ENCODE measurements around the gene ZFP36L1.

The ZFP36L1 gene

GRCh38 chr14:68795597-68796417, 2.9 kb upstream of the ZFP36L1 start:
- DNase-seq = peak; percentile 89

- peak; percentile 81 for DNase-seq
These were observed 2.2 kb upstream of the ZFP36L1 start for GRCh38 chr14:68794851-68795596.

- peak; percentile 92 for DNase-seq
These were observed 1.4 kb upstream of the ZFP36L1 start for GRCh38 chr14:68794130-68794850.

- no peak for DNase-seq
These were observed 865 bp upstream of the ZFP36L1 start for GRCh38 chr14:68793734-68794129.

- no peak for DNase-seq
These were observed 239 bp downstream of the ZFP36L1 start for GRCh38 chr14:68792678-68792978.

- no peak for DNase-seq
These were observed 777 bp downstream of the ZFP36L1 start for GRCh38 chr14:68791902-68792677.

GRCh38 chr14:68791078-68791901, 1.6 kb downstream of the ZFP36L1 start:
- DNase-seq = no peak

GRCh38 chr14:68790644-68791077, 2.2 kb downstream of the ZFP36L1 start:
- DNase-seq = peak; percentile 85

- peak; percentile 74 for DNase-seq
These were observed 2.8 kb downstream of the ZFP36L1 start for GRCh38 chr14:68789821-68790643.

GRCh38 chr14:68788996-68789820, 3.7 kb downstream of the ZFP36L1 start:
- DNase-seq = peak; percentile 87

- DNase-seq = no peak
These were observed 4.4 kb downstream of the ZFP36L1 start for GRCh38 chr14:68788275-68788995.

GRCh38 chr14:68787092-68787992, 5.5 kb downstream of the ZFP36L1 start:
- no peak for DNase-seq

- no peak for DNase-seq
These were observed 6.3 kb downstream of the ZFP36L1 start for GRCh38 chr14:68786491-68787091.

GRCh38 chr14:68785534-68786490, 7.1 kb downstream of the ZFP36L1 start:
- DNase-seq = peak; percentile 61

- DNase-seq = no peak
These were observed 7.8 kb downstream of the ZFP36L1 start for GRCh38 chr14:68784978-68785533.

- no peak for DNase-seq
These were observed 8.5 kb downstream of the ZFP36L1 start for GRCh38 chr14:68784226-68784910.
